HCT116 (cell line): ENCODE data around the gene CREG2. TPM values are rescaled to one million over a fixed set of nuclear protein-coding genes. Genes with fewer than 3 reads are reported as not detected.

Source experiments
- ATAC-seq: fragments of 200-7000 bp; cut with Tn5 transposase; 2 replicates; pipeline ENCODE4 v1.9.1; 2020; ENCODE audit warnings: mild to moderate bottlenecking, moderate library complexity
- BruUV-seq: library from RNA; stranded (reverse); fragments of 400-500 nt; replicated peaks from 2 replicates; lab custom pipeline; 2021; lab: Mats Ljungman, UMichigan
- CTCF ChIA-PET: fragments of 300-600 bp; sonication (Branson Sonifier 250); formaldehyde crosslinking; loops from one replicate; lab custom pipeline; 2021; ENCODE audit warnings: antibody characterized with exemption; lab: Charles Lee
- POLR2A ChIA-PET: fragments of 300-600, 350-600 bp; sonication (Branson Sonifier 250); formaldehyde crosslinking; loops from one replicate; lab custom pipeline; 2021; ENCODE audit warnings: antibody characterized with exemption; lab: Charles Lee
- RAD21 ChIA-PET, 2 experiments: fragments of 300-600 bp; sonication (Branson Sonifier 250); formaldehyde crosslinking; loops; one replicate each; lab custom pipeline; 2023; ENCODE audit warnings: low total read pairs in 2 of 2; ENCODE audit not compliant: uncharacterized antibody in 2 of 2, unreplicated experiment in 2 of 2, low non-redundant PET in 1 of 2; lab: Charles Lee
- DNase-seq: peaks from one replicate; pipeline ENCODE4 v3.0.0-alpha.2; 2010; ENCODE audit warnings: low read depth, low spot score
- H2AFZ ChIP-seq: fragments of 200-600 bp; shearing (Covaris generic), sonication (generic); 2 replicates; pipeline ENCODE4 v1.6.1; 2017; ENCODE audit warnings: low read depth, mixed run types, mixed read lengths, antibody characterized with exemption, low read length; ENCODE audit not compliant: poor library complexity, severe bottlenecking
- H3K27ac ChIP-seq: 2 replicates; pipeline ENCODE4 v1.5.1; 2012; ENCODE audit warnings: low read depth, low read length
- H3K27me3 ChIP-seq: fragments of 200-600 bp; sonication (generic); 2 replicates; pipeline ENCODE4 v1.6.1; 2016; ENCODE audit warnings: mixed run types, low read length, mixed read lengths; ENCODE audit not compliant: insufficient read depth
- H3K36me3 ChIP-seq, 2 experiments: fragments of 200-500 bp in 1 of 2; fragments of 200-600 bp in 1 of 2; sonication (Bioruptor generic) in 1 of 2; sonication (generic) in 1 of 2; 2 replicates each; pipeline versions ENCODE4 v1.5.1 to v1.6.1; 2014 to 2016; ENCODE audit warnings: low read length in 2 of 2, inconsistent platforms in 1 of 2, mixed read lengths in 1 of 2, mixed run types in 1 of 2; ENCODE audit not compliant: insufficient read depth in 2 of 2, control insufficient read depth in 1 of 2
- H3K4me1 ChIP-seq, 2 experiments: fragments of 200-600 bp in 1 of 2; sonication (generic) in 1 of 2; 2 replicates each; pipeline versions ENCODE4 v1.5.1 to v1.6.1; 2012 to 2017; ENCODE audit warnings: low read length in 2 of 2, inconsistent platforms in 1 of 2, mild to moderate bottlenecking in 1 of 2, mixed read lengths in 1 of 2, mixed run types in 1 of 2, moderate library complexity in 1 of 2; ENCODE audit not compliant: insufficient read depth in 2 of 2, control insufficient read depth in 1 of 2
- H3K4me2 ChIP-seq: fragments of 200-600 bp; sonication (generic); 2 replicates; pipeline ENCODE4 v1.6.1; 2017; ENCODE audit warnings: mixed run types, low read length, mixed read lengths
- H3K4me3 ChIP-seq, 2 experiments: fragments of 200-600 bp in 1 of 2; sonication (generic) in 1 of 2; replicated peaks in 1 of 2; 2 replicates each; pipeline ENCODE4 v1.5.1; 2011 to 2016; ENCODE audit warnings: low read length in 2 of 2, control low read depth in 1 of 2, low read depth in 1 of 2, mild to moderate bottlenecking in 1 of 2, mixed read lengths in 1 of 2, mixed run types in 1 of 2
- H3K79me2 ChIP-seq: fragments of 200-600 bp; sonication (generic); 2 replicates; pipeline ENCODE4 v1.6.1; 2017; ENCODE audit warnings: mild to moderate bottlenecking, mixed run types, low read length, moderate library complexity, mixed read lengths; ENCODE audit not compliant: insufficient read depth
- H3K9ac ChIP-seq: fragments of 200-600 bp; sonication (generic); 2 replicates; pipeline ENCODE4 v1.6.1; 2016; ENCODE audit warnings: low read length, mixed read lengths
- H3K9me2 ChIP-seq: fragments of 200-600 bp; sonication (generic), shearing (Covaris generic); 2 replicates; pipeline ENCODE4 v1.6.1; 2017; ENCODE audit warnings: mixed run types, mild to moderate bottlenecking, moderate library complexity; ENCODE audit not compliant: insufficient read depth
- H3K9me3 ChIP-seq, 2 experiments: fragments of 200-500 bp in 1 of 2; fragments of 200-600 bp in 1 of 2; sonication (Bioruptor generic) in 1 of 2; sonication (generic) in 1 of 2; 2 replicates each; pipeline ENCODE4 v1.6.1; 2014 to 2017; ENCODE audit warnings: low read length in 2 of 2, mixed read lengths in 2 of 2, inconsistent platforms in 1 of 2, low read depth in 1 of 2, mild to moderate bottlenecking in 1 of 2, mixed run types in 1 of 2, moderate library complexity in 1 of 2; ENCODE audit not compliant: control insufficient read depth in 1 of 2, insufficient read depth in 1 of 2
- H4K20me1 ChIP-seq: fragments of 200-600 bp; sonication (generic), shearing (Covaris generic); 2 replicates; pipeline ENCODE4 v1.6.1; 2017; ENCODE audit warnings: mixed run types, mild to moderate bottlenecking, moderate library complexity; ENCODE audit not compliant: insufficient read depth
- EGR1 ChIP-seq: IDR thresholded peaks from 2 replicates; pipeline ENCODE4 v1.6.1; 2012; ENCODE audit warnings: low read depth
- EZH2phosphoT487 ChIP-seq: fragments of 200-600 bp; IDR thresholded peaks from 2 replicates; pipeline ENCODE4 v1.6.1; 2018; ENCODE audit warnings: antibody characterized with exemption, borderline replicate concordance
- POLR2A ChIP-seq: IDR thresholded peaks from 2 replicates; pipeline ENCODE4 v1.7.0; 2011; ENCODE audit warnings: borderline replicate concordance; ENCODE audit not compliant: insufficient read depth, insufficient read length; ENCODE audit errors: extremely low read depth
- RAD21 ChIP-seq: IDR thresholded peaks from 2 replicates; pipeline ENCODE4 v1.6.1; 2012; ENCODE audit warnings: low read depth, mild to moderate bottlenecking
- SP1 ChIP-seq: IDR thresholded peaks from 2 replicates; pipeline ENCODE4 v1.6.1; 2012; ENCODE audit warnings: low read depth
- SRF ChIP-seq: IDR thresholded peaks from 2 replicates; pipeline ENCODE4 v1.6.1; 2012; ENCODE audit warnings: low read depth
- YY1 ChIP-seq: IDR thresholded peaks from 2 replicates; pipeline ENCODE4 v1.6.1; 2011; ENCODE audit warnings: low read length, low read depth, moderate library complexity, mild to moderate bottlenecking; ENCODE audit not compliant: insufficient replicate concordance; ENCODE audit errors: extremely low read depth
- ZBTB33 ChIP-seq: IDR thresholded peaks from 2 replicates; pipeline ENCODE4 v1.6.1; 2011; ENCODE audit warnings: mild to moderate bottlenecking, low read length, moderate library complexity; ENCODE audit not compliant: insufficient replicate concordance; ENCODE audit errors: extremely low read depth
- ZFX ChIP-seq: fragments of 450-650 bp; IDR thresholded peaks from 2 replicates; pipeline ENCODE4 v1.6.1; 2017
- intact Hi-C: fragments of 100-400 bp; cut with micrococcal nuclease; formaldehyde crosslinking; loops from 2 replicates; pipeline ENCODE4 v1.10.0; 2022
- total RNA-seq: library from RNA; stranded (reverse); gene quantifications from one replicate; pipeline ENCODE4 v1.2.1, GENCODE V29; 2021; ENCODE audit not compliant: unreplicated experiment

CREG2 gene
- total RNA-seq, 1 experiment from 2014 or later: 0.12 TPM

DNA sequence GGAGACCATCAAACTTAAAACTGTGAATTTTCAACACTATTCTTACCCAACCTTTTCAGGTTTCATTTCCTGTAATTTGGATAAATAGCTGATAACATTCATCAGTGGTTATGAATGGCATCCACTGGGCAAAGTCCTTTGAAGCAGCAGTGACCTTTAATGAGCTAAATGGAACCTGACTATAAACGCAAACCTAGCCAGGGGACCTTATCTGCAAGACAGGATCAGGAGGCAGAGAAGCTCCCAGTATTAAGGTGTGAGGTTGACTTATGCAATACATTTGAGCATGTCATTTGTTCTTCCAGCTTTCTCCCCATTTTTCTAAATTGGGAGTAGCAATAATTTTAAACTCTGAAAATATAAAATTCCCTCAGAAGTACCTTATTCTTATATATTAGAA is 38.4 kb downstream of the CREG2 start:
- H3K27ac ChIP-seq: no peak overlapping the region
- no peaks in the 10 kb centered on the region for H3K79me2 ChIP-seq
- intact Hi-C loops: no loop called here
- H3K36me3 ChIP-seq: no peaks in the 10 kb centered on the region
- no TSS peak for BruUV-seq
- H3K4me1 ChIP-seq: no peaks in the 10 kb centered on the region
- ChIA-PET CTCF (no interaction called here), RAD21 (no interaction called here)
- H3K9ac ChIP-seq: no peak overlapping the region
- no peak overlapping the region for H2AFZ ChIP-seq
- H3K9me3 ChIP-seq: no peaks in the 10 kb centered on the region
- TF ChIP-seq SRF (no peak), RAD21 (no peak), POLR2A (no peak)
- TF ChIP-seq, all 23 proteins: peak for 0
- POLR2A ChIA-PET: no interaction called here
- no peak for DNase-seq
- H3K27me3 ChIP-seq: no peaks in the 10 kb centered on the region
- no peaks in the 10 kb centered on the region for H4K20me1 ChIP-seq
- no peak overlapping the region for H3K4me3 ChIP-seq
- H3K9me2 ChIP-seq: no peaks in the 10 kb centered on the region
- no peak for ATAC-seq
- no peak overlapping the region for H3K4me2 ChIP-seq

- ATAC-seq (no peak), DNase-seq (no peak)
- no peaks in the 10 kb centered on the region for H3K27me3 ChIP-seq
- no peak overlapping the region for H3K27ac ChIP-seq
- no peaks in the 10 kb centered on the region for H3K79me2 ChIP-seq
- no peak overlapping the region for H3K4me3 ChIP-seq
- no peak overlapping the region for H3K9ac ChIP-seq
- no peaks in the 10 kb centered on the region for H4K20me1 ChIP-seq
- no peak for TF ChIP-seq ZFX
- no peak for TF ChIP-seq YY1
- TF ChIP-seq ZBTB33: no peak
- no peak for TF ChIP-seq SRF
- no peak for TF ChIP-seq SP1
- no peak for TF ChIP-seq EZH2phosphoT487
- no peak for TF ChIP-seq EGR1
- H3K9me3 ChIP-seq: no peaks in the 10 kb centered on the region
- ChIA-PET RAD21 (no interaction called here), POLR2A (no interaction called here), CTCF (no interaction called here)
- H3K4me1 ChIP-seq: peaks cover 0 to 2% of the 10 kb centered on the region in 2 experiments; a peak in 2 of 4 replicates
- intact Hi-C loops: no loop called here
- BruUV-seq: no TSS peak
- no peak overlapping the region for H2AFZ ChIP-seq
- H3K36me3 ChIP-seq: no peaks in the 10 kb centered on the region
- no peaks in the 10 kb centered on the region for H3K9me2 ChIP-seq
- no peak overlapping the region for H3K4me2 ChIP-seq
Measured at GRCh38 chr2:101346909-101347308, 40.4 kb downstream of the CREG2 start.
